SU-DHL-6 (cell line): Measurements from ENCODE around the gene PRKD1.

ENCODE experiments used
- CTCF ChIP-seq: fragments of 200-600 bp; sonication (generic); IDR thresholded peaks from one replicate; pipeline ENCODE4 v1.5.1; 2017; ENCODE audit warnings: antibody characterized with exemption, mild to moderate bottlenecking, low read length, moderate library complexity; ENCODE audit not compliant: insufficient read depth, poor library complexity, severe bottlenecking
- EZH2phosphoT487 ChIP-seq: fragments of 200-600 bp; sonication (generic), shearing (Covaris generic); conservative IDR thresholded peaks from 2 replicates; pipeline ENCODE4 v1.6.1; 2018; ENCODE audit warnings: mild to moderate bottlenecking, antibody characterized with exemption, low read length, moderate library complexity, mixed read lengths

- TF ChIP-seq CTCF (no peak), EZH2phosphoT487 (no peak)
Observed at GRCh38 chr14:29721586-29721985, 206.1 kb downstream of the PRKD1 start.
